Mesendoderm (in vitro differentiated cells): ENCODE data around the gene PEX12.
"Not testable (repeated sequence)": the region's sequence is repeated elsewhere in the genome, so short reads cannot be mapped to it uniquely, and the experiment has no call there.

ENCODE experiments used
- DNase-seq: peaks from one replicate; pipeline ENCODE4 v3.0.0; 2013
- H2AK5ac ChIP-seq: 2 replicates; pipeline ENCODE4 v1.6.1; 2013; ENCODE audit warnings: low read length, inconsistent platforms
- H2BK120ac ChIP-seq: 2 replicates; pipeline ENCODE4 v1.6.1; 2013; ENCODE audit warnings: low read depth, mild to moderate bottlenecking, low read length, moderate library complexity, mixed read lengths
- H2BK15ac ChIP-seq: replicated peaks from 2 replicates; pipeline ENCODE4 v1.6.1; 2013; ENCODE audit warnings: low read depth, mild to moderate bottlenecking, moderate library complexity
- H2BK5ac ChIP-seq: 2 replicates; pipeline ENCODE4 v1.6.1; 2013; ENCODE audit warnings: low read length, inconsistent platforms
- H3K18ac ChIP-seq: 2 replicates; pipeline ENCODE4 v1.6.1; 2013; ENCODE audit warnings: mild to moderate bottlenecking, low read length, mixed read lengths
- H3K23ac ChIP-seq: one replicate; pipeline ENCODE4 v1.6.1; 2013; ENCODE audit warnings: low read length
- H3K27ac ChIP-seq: 2 replicates; pipeline ENCODE4 v1.5.1; 2013; ENCODE audit warnings: low read depth, mild to moderate bottlenecking, inconsistent platforms, low read length, moderate library complexity
- H3K27me3 ChIP-seq: 2 replicates; pipeline ENCODE4 v1.6.1; 2013; ENCODE audit warnings: low read length, control low read depth, mild to moderate bottlenecking, inconsistent platforms; ENCODE audit not compliant: insufficient read depth, poor library complexity
- H3K36me3 ChIP-seq: 2 replicates; pipeline ENCODE4 v1.6.1; 2013; ENCODE audit warnings: low read length, inconsistent platforms; ENCODE audit not compliant: control insufficient read depth, insufficient read depth
- H3K4ac ChIP-seq: one replicate; pipeline ENCODE4 v1.6.1; 2013; ENCODE audit warnings: low read depth, mild to moderate bottlenecking, low read length, moderate library complexity
- H3K4me1 ChIP-seq: 2 replicates; pipeline ENCODE4 v1.6.1; 2013; ENCODE audit warnings: low read depth, low read length, inconsistent platforms; ENCODE audit not compliant: control insufficient read depth
- H3K4me2 ChIP-seq: 2 replicates; pipeline ENCODE4 v1.6.1; 2013; ENCODE audit warnings: low read length
- H3K4me3 ChIP-seq: 2 replicates; pipeline ENCODE4 v1.5.1; 2013; ENCODE audit warnings: mild to moderate bottlenecking, low read length
- H3K56ac ChIP-seq: one replicate; pipeline ENCODE4 v1.6.1; 2013; ENCODE audit warnings: low read length
- H3K79me1 ChIP-seq: 2 replicates; pipeline ENCODE4 v1.6.1; 2013; ENCODE audit warnings: low read length, inconsistent platforms
- H3K79me2 ChIP-seq: 2 replicates; pipeline ENCODE4 v1.6.1; 2013; ENCODE audit warnings: mild to moderate bottlenecking, low read length; ENCODE audit not compliant: control insufficient read depth, insufficient read depth
- H3K9ac ChIP-seq: 2 replicates; pipeline ENCODE4 v1.6.1; 2013; ENCODE audit warnings: low read length, inconsistent platforms
- H4K5ac ChIP-seq: one replicate; pipeline ENCODE4 v1.6.1; 2013; ENCODE audit warnings: low read length
- H4K8ac ChIP-seq: one replicate; pipeline ENCODE4 v1.6.1; 2013; ENCODE audit warnings: low read depth, mild to moderate bottlenecking, control low read depth, low read length, moderate library complexity
- WGBS: extraction: QIAGEN DNeasy Blood & Tissue Kit; methylation state at CpG from one replicate; pipeline ENCODE4 v1.1.7; 2013; ENCODE audit warnings: low lambda C conversion rate, missing lambda C conversion rate; ENCODE audit not compliant: insufficient coverage; ENCODE audit errors: extremely low coverage; 5-methylcytosine and 5-hydroxymethylcytosine counted together

The PEX12 gene

GRCh38 chr17:35614810-35615209, 36.4 kb upstream of the PEX12 start:
- H3K4me1 ChIP-seq = no peaks in the 10 kb centered on the region
- no peak overlapping the region for H2AK5ac ChIP-seq
- no peak overlapping the region for H3K27ac ChIP-seq
- no CpG with 5 or more reads among the region's 3 CpGs for WGBS
- DNase-seq = no peak
- no peak overlapping the region for H2BK5ac ChIP-seq
- H4K8ac ChIP-seq = no peak overlapping the region
- peaks cover 2% of the 10 kb centered on the region for H3K36me3 ChIP-seq
- no peak overlapping the region for H3K56ac ChIP-seq
- H2BK120ac ChIP-seq = no peak overlapping the region
- no peak overlapping the region for H2BK15ac ChIP-seq
- H3K79me2 ChIP-seq = no peaks in the 10 kb centered on the region
- no peak overlapping the region for H3K18ac ChIP-seq
- no peak overlapping the region for H3K4ac ChIP-seq
- H4K5ac ChIP-seq = no peak overlapping the region
- H3K4me3 ChIP-seq = no peak overlapping the region
- H3K27me3 ChIP-seq = no peaks in the 10 kb centered on the region
- no peak overlapping the region for H3K9ac ChIP-seq
- H3K23ac ChIP-seq = no peak overlapping the region
- peaks cover 3% of the 10 kb centered on the region for H3K79me1 ChIP-seq
- no peak overlapping the region for H3K4me2 ChIP-seq

GRCh38 chr17:35612924-35613521, 34.7 kb upstream of the PEX12 start:
- WGBS = no CpG with 5 or more reads among the region's 2 CpGs
- Histone ChIP-seq H2BK5ac (no peak overlapping the region), H3K9ac (no peak overlapping the region), H3K27me3 (no peaks in the 10 kb centered on the region), H3K18ac (no peak overlapping the region), H3K4me3 (no peak overlapping the region), H3K4me1 (no peaks in the 10 kb centered on the region), H3K36me3 (peaks cover 2% of the 10 kb centered on the region), H3K27ac (no peak overlapping the region), H3K79me2 (no peaks in the 10 kb centered on the region), H2AK5ac (no peak overlapping the region), H3K4me2 (no peak overlapping the region), H2BK120ac (no peak overlapping the region), H3K4ac (no peak overlapping the region), H2BK15ac (no peak overlapping the region), H3K23ac (no peak overlapping the region), H4K5ac (no peak overlapping the region), H3K79me1 (peaks cover 3% of the 10 kb centered on the region), H4K8ac (no peak overlapping the region), H3K56ac (no peak overlapping the region)
- DNase-seq = peak; percentile 65

- H2BK120ac ChIP-seq, H3K79me2 ChIP-seq, H3K36me3 ChIP-seq, H4K5ac ChIP-seq, H2BK15ac ChIP-seq, H2BK5ac ChIP-seq, H4K8ac ChIP-seq, H3K9ac ChIP-seq, H2AK5ac ChIP-seq, H3K56ac ChIP-seq, H3K23ac ChIP-seq, H3K4me1 ChIP-seq, H3K79me1 ChIP-seq, H3K4me2 ChIP-seq, H3K4ac ChIP-seq, H3K27ac ChIP-seq, H3K18ac ChIP-seq, H3K27me3 ChIP-seq, H3K4me3 ChIP-seq: not testable (repeated sequence)
- WGBS = no CpG with 5 or more reads among the region's 12 CpGs
- peak; percentile 15 for DNase-seq
Observed at GRCh38 chr17:35610746-35611145, 32.4 kb upstream of the PEX12 start.

GRCh38 chr17:35609831-35610230, 31.5 kb upstream of the PEX12 start:
- no peak overlapping the region for H3K4me2 ChIP-seq
- H2AK5ac ChIP-seq = no peak overlapping the region
- peaks cover 2% of the 10 kb centered on the region for H3K79me1 ChIP-seq
- H3K79me2 ChIP-seq = no peaks in the 10 kb centered on the region
- no peak overlapping the region for H3K27ac ChIP-seq
- H3K36me3 ChIP-seq = peaks cover 7% of the 10 kb centered on the region
- no peak for DNase-seq
- H3K56ac ChIP-seq = no peak overlapping the region
- no peak overlapping the region for H4K8ac ChIP-seq
- H3K23ac ChIP-seq = no peak overlapping the region
- H3K18ac ChIP-seq = no peak overlapping the region
- no peaks in the 10 kb centered on the region for H3K27me3 ChIP-seq
- H2BK120ac ChIP-seq = no peak overlapping the region
- H3K4me3 ChIP-seq = no peak overlapping the region
- H2BK5ac ChIP-seq = no peak overlapping the region
- no peaks in the 10 kb centered on the region for H3K4me1 ChIP-seq
- no peak overlapping the region for H3K4ac ChIP-seq
- no peak overlapping the region for H2BK15ac ChIP-seq
- H3K9ac ChIP-seq = no peak overlapping the region
- no peak overlapping the region for H4K5ac ChIP-seq
- WGBS = no CpG with 5 or more reads among the region's 4 CpGs

GRCh38 chr17:35607239-35607847, 29.0 kb upstream of the PEX12 start:
- DNase-seq = no peak
- no peak overlapping the region for H3K4me2 ChIP-seq
- no peak overlapping the region for H2BK5ac ChIP-seq
- H2BK120ac ChIP-seq = no peak overlapping the region
- H4K8ac ChIP-seq = no peak overlapping the region
- no peak overlapping the region for H2AK5ac ChIP-seq
- no peak overlapping the region for H3K4me3 ChIP-seq
- no peak overlapping the region for H3K27ac ChIP-seq
- no peak overlapping the region for H3K23ac ChIP-seq
- no peak overlapping the region for H3K56ac ChIP-seq
- no peak overlapping the region for H4K5ac ChIP-seq
- H3K4me1 ChIP-seq = no peaks in the 10 kb centered on the region
- no peak overlapping the region for H3K18ac ChIP-seq
- H3K9ac ChIP-seq = no peak overlapping the region
- H3K79me2 ChIP-seq = no peaks in the 10 kb centered on the region
- no CpG with 5 or more reads among the region's 3 CpGs for WGBS
- no peak overlapping the region for H3K4ac ChIP-seq
- H3K27me3 ChIP-seq = no peaks in the 10 kb centered on the region
- H2BK15ac ChIP-seq = no peak overlapping the region
- H3K79me1 ChIP-seq = no peaks in the 10 kb centered on the region
- H3K36me3 ChIP-seq = peaks cover 5% of the 10 kb centered on the region

GRCh38 chr17:35605678-35606077, 27.3 kb upstream of the PEX12 start:
- no peak overlapping the region for H3K4ac ChIP-seq
- no peak overlapping the region for H2BK5ac ChIP-seq
- H3K4me3 ChIP-seq = no peak overlapping the region
- H3K9ac ChIP-seq = no peak overlapping the region
- no peaks in the 10 kb centered on the region for H3K4me1 ChIP-seq
- no peak overlapping the region for H3K56ac ChIP-seq
- H3K36me3 ChIP-seq = peaks cover 5% of the 10 kb centered on the region
- no peak overlapping the region for H2BK15ac ChIP-seq
- no peak overlapping the region for H4K5ac ChIP-seq
- H2AK5ac ChIP-seq = no peak overlapping the region
- H3K27ac ChIP-seq = no peak overlapping the region
- no peaks in the 10 kb centered on the region for H3K79me2 ChIP-seq
- no peak overlapping the region for H3K23ac ChIP-seq
- no peak overlapping the region for H3K18ac ChIP-seq
- H2BK120ac ChIP-seq = no peak overlapping the region
- no peaks in the 10 kb centered on the region for H3K27me3 ChIP-seq
- no peaks in the 10 kb centered on the region for H3K79me1 ChIP-seq
- no peak overlapping the region for H4K8ac ChIP-seq
- H3K4me2 ChIP-seq = no peak overlapping the region
- DNase-seq = no peak
- no CpG with 5 or more reads among the region's 2 CpGs for WGBS
